ENCODE results near the gene RPS6KA1.

DNA sequence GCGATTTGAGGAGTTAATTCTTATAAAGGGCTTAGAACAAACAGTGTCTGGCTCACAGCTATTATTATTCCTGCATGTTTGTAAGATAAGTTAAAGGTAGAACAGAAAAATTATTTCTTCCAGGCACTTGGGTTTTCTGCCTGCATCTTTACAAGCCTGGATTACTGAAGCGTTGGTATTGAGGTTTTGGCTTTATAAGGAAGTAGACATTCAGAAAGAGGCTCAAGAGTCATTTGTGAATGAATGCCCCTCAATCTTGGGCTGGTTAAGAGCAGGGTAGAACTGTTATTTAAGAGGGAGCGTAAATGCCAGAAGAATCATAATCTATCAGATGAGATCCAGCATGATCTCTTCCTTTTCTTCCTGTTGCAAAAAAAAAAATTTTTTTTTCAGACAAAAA, 89.0 kb downstream of the RPS6KA1 start:
- TF ChIP-seq, protein P1, sequence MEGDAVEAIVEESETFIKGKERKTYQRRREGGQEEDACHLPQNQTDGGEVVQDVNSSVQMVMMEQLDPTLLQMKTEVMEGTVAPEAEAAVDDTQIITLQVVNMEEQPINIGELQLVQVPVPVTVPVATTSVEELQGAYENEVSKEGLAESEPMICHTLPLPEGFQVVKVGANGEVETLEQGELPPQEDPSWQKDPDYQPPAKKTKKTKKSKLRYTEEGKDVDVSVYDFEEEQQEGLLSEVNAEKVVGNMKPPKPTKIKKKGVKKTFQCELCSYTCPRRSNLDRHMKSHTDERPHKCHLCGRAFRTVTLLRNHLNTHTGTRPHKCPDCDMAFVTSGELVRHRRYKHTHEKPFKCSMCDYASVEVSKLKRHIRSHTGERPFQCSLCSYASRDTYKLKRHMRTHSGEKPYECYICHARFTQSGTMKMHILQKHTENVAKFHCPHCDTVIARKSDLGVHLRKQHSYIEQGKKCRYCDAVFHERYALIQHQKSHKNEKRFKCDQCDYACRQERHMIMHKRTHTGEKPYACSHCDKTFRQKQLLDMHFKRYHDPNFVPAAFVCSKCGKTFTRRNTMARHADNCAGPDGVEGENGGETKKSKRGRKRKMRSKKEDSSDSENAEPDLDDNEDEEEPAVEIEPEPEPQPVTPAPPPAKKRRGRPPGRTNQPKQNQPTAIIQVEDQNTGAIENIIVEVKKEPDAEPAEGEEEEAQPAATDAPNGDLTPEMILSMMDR (IDR thresholded peaks at IDR 0.05; ENCODE audit: low read length), result no peak
- TF ChIP-seq EZH2 (IDR thresholded peaks at IDR 0.05; ENCODE audit: borderline replicate concordance, low read length), result no peak

Data from OCI-LY1 (cell line).